PFSK-1 (cell line): ENCODE measurements around the gene DNAJB1.

Experiments used
- FOXP2 ChIP-seq: optimal IDR thresholded peaks from 2 replicates; pipeline ENCODE3; 2011; ENCODE audit warnings: borderline replicate concordance, control low read depth, inconsistent platforms; ENCODE audit not compliant: insufficient read depth; ENCODE audit errors: extremely low read length, extremely low read depth
- POLR2AphosphoS5 ChIP-seq: IDR thresholded peaks from 2 replicates; pipeline ENCODE4 v1.6.1; 2012; ENCODE audit warnings: low read depth, mild to moderate bottlenecking, control low read depth, low read length, moderate library complexity
- SIN3A ChIP-seq: IDR thresholded peaks from 2 replicates; pipeline ENCODE4 v1.6.1; 2012; ENCODE audit warnings: mild to moderate bottlenecking, low read length, moderate library complexity, borderline replicate concordance; ENCODE audit not compliant: insufficient read depth
- TAF1 ChIP-seq: IDR thresholded peaks from 2 replicates; pipeline ENCODE4 v1.6.1; 2012; ENCODE audit warnings: low read length, control low read depth, borderline replicate concordance; ENCODE audit not compliant: insufficient read depth
- TF ChIP-seq, protein P1 (sequence below), 2 experiments: IDR thresholded peaks; 2 replicates each; pipeline versions ENCODE4 v1.6.1 to v1.8.0; 2011 to 2012; ENCODE audit warnings: low read depth in 2 of 2, low read length in 2 of 2, control low read depth in 1 of 2, inconsistent platforms in 1 of 2, mild to moderate bottlenecking in 1 of 2, moderate library complexity in 1 of 2; ENCODE audit not compliant: insufficient read depth in 1 of 2

Gene DNAJB1

DNA sequence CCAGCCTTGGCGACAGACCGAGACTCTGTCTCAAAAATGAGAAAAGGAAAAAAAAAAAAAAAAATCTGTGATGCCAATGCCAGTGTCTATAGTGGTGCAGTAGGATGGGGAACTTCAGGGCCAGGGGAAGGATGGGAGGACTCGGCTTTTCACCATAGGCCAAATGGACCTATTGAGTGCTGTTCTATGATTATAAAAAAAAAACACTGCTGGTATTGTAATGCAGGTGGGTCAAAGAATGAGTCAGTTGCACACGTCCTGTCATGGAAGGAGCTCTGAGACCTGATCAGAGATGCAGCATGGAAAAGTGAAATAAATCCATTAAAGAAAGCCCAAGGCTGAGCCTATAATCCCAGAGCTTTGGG lies 7.0 kb downstream of the DNAJB1 start:
- TF ChIP-seq TAF1, result no peak
- no peak for TF ChIP-seq SIN3A
- TF ChIP-seq, protein P1, sequence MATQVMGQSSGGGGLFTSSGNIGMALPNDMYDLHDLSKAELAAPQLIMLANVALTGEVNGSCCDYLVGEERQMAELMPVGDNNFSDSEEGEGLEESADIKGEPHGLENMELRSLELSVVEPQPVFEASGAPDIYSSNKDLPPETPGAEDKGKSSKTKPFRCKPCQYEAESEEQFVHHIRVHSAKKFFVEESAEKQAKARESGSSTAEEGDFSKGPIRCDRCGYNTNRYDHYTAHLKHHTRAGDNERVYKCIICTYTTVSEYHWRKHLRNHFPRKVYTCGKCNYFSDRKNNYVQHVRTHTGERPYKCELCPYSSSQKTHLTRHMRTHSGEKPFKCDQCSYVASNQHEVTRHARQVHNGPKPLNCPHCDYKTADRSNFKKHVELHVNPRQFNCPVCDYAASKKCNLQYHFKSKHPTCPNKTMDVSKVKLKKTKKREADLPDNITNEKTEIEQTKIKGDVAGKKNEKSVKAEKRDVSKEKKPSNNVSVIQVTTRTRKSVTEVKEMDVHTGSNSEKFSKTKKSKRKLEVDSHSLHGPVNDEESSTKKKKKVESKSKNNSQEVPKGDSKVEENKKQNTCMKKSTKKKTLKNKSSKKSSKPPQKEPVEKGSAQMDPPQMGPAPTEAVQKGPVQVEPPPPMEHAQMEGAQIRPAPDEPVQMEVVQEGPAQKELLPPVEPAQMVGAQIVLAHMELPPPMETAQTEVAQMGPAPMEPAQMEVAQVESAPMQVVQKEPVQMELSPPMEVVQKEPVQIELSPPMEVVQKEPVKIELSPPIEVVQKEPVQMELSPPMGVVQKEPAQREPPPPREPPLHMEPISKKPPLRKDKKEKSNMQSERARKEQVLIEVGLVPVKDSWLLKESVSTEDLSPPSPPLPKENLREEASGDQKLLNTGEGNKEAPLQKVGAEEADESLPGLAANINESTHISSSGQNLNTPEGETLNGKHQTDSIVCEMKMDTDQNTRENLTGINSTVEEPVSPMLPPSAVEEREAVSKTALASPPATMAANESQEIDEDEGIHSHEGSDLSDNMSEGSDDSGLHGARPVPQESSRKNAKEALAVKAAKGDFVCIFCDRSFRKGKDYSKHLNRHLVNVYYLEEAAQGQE (IDR thresholded peaks at IDR 0.05; ENCODE audit: insufficient read depth in 1 of 2, low read depth in 2 of 2, low read length in 2 of 2), result no peak
- no peak for TF ChIP-seq POLR2AphosphoS5
- no peak for TF ChIP-seq FOXP2

DNA sequence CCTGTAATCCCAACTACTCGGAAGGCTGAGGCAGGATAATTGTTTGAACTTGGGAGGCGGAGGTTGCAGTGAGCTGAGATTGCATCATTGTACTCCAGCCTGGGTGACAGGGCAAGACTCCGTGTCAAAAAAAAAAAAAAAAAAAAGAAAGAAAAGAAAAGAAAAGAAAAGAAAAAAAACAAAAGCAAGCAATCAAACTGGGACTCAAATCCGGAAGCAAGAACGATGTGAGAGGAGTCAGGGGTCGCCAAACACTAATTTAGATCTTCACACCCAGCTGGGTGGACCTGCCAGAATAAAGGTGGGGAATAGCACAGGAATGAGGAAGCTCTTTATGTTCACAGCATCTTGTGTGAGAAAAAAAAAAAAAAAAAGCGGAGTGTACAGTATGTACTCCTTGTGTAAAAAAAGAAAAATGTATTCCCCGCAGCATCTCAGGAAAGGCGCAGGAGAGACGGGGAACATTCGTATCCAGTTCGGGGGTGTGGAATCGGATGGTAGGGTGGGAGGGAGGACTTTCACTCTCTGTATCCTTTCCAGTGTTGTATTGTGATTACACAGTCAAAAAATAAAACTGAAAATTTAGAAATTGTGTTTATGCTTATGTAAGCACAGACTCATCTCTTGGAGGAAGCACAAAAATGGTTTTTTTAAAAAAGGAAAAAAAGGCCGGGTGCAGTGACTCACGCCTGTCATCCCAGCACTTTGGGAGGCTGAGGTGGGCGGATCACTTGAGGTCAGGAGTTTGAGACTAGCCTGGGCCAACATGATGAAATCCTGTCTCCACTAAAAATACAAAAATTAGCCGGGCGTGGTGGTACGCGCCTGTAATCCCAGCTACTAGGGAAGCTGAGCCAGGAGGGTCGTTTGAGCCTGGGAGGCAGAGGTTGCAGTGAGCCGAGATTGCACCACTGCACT lies 7.6 kb downstream of the DNAJB1 start:
- TF ChIP-seq TAF1 (no peak), FOXP2 (no peak), SIN3A (no peak)
- TF ChIP-seq, protein P1 (IDR thresholded peaks at IDR 0.05; ENCODE audit: insufficient read depth in 1 of 2, low read depth in 2 of 2, low read length in 2 of 2), result no peak

DNA sequence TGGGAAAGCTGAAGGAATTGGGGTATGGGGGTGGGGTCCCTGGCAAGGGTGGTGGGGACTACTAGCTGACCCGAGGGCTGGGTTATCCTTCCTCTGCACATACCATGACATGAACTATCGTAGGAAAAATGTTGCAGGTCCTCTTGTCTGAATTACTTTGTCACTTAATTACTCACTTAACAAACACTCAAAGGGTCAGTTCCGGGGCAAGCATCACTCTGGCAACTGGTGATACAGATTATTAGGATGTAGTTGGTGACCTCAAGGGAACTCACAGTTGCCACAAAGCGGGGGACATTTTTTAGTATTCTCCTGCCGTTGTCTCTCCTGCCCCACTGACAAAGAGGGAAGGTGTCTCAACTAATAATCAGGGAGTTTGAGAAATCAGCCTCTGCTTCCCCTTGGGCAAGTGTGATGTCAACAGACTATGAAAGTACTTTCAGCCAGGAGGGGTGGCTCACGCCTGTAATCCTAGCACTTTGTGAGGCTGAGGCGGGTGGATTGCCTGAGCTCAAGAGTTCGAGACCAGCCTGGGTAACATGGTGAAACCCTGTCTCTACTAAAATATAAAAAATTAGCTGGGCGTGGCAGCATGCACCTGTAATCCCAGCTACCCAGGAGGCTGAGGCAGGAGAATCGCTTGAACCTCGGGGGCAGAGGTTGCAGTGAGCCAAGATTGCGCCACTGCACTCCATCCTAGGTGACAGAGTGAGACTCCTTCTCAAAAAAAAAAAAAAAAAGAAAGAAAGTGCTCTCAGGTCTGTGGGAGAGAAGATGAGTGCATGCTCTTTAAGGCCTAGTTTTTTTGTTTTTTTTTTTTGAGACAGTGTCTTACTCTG lies 10.3 kb downstream of the DNAJB1 start:
- no peak for TF ChIP-seq SIN3A

DNA sequence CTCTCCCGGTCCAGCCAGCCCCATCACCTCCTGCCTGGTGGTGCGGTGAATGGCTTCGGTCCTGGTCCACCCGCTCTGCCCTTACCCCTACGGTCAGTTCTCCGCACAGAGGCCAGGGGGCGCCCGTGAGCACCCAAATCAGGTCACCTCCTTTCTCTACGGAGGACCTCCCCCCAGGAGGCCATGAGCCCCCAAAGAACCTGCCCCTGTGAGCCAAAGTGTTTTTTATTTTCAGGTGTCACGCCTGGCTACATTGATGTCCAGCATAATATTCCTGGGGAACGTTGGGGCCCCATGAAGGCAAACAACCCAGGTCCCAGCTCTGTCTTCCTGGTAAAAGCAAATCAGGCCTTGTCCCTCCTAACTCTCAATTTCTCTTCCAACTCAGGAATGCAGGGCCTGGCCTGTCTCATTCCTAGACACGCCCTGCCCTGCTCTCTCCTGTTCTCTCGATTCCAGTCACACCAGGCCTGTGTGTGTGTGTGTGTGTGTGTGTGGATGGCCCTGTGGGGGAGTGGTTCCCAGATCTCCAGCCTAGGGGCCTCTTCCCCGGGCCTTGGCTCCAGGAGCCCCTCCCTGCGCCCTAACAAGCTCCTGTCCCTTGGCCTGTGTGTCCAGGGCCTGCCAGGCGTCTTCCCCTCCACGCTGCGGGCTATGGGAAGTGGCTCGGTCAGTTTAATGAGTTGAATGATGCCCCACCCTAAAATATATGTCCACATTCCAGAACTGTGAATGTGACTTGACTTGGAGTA lies 12.5 kb downstream of the DNAJB1 start:
- TF ChIP-seq POLR2AphosphoS5 (no peak), TAF1 (no peak), SIN3A (no peak), FOXP2 (no peak)
- TF ChIP-seq, protein P1 (IDR thresholded peaks at IDR 0.05; ENCODE audit: insufficient read depth in 1 of 2, low read depth in 2 of 2, low read length in 2 of 2), result no peak

DNA sequence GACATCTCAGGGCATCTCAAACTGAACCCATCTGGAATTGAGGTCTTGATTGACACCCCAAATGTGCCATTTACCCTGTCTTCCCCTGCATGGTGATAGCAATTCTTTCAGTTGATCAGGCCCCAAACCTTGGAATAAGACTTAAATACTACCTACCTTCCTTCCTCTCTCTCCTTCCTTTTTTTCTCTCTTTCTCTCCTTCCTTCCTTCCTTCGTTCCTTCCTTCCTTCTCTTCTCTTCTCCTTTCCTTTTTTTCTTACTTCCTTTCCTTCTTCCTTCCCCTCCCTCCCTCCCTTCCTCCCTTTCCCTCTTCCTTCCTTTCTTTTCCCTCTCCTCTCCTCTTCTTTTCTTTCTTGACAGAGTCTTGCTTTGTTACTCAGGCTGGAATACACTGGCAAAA lies 14.9 kb downstream of the DNAJB1 start:
- no peak for TF ChIP-seq SIN3A
- TF ChIP-seq, protein P1 (IDR thresholded peaks at IDR 0.05; ENCODE audit: insufficient read depth in 1 of 2, low read depth in 2 of 2, low read length in 2 of 2), result no peak
- TF ChIP-seq TAF1, result no peak
- TF ChIP-seq FOXP2, result no peak
- no peak for TF ChIP-seq POLR2AphosphoS5
